ENCODE data around the gene AK8.

AK8 gene

GRCh38 chr9:132877458-132877823 lies 643 bp downstream of the AK8 start:
- Histone ChIP-seq H3K4me1 (ENCODE audit: control insufficient read depth, insufficient read depth, low read length, poor library complexity, severe bottlenecking) (peaks cover 13% of the 10 kb centered on the region), H3K4me3 (ENCODE audit: insufficient read depth, low read depth, low read length, poor library complexity, severe bottlenecking) (peak overlapping the region; percentile 97), H3K9me3 (ENCODE audit: control insufficient read depth, low read length) (no peaks in the 10 kb centered on the region), H3K36me3 (ENCODE audit: control insufficient read depth, insufficient read depth, low read length) (no peaks in the 10 kb centered on the region), H3K27me3 (replicated peaks; ENCODE audit: control insufficient read depth, insufficient read depth, low read length, poor library complexity, severe bottlenecking) (no peaks in the 10 kb centered on the region), H3K27ac (ENCODE audit: insufficient read depth, low read length, poor library complexity, severe bottlenecking) (peak overlapping the region; percentile 68)
- no peak for DNase-seq

DNA sequence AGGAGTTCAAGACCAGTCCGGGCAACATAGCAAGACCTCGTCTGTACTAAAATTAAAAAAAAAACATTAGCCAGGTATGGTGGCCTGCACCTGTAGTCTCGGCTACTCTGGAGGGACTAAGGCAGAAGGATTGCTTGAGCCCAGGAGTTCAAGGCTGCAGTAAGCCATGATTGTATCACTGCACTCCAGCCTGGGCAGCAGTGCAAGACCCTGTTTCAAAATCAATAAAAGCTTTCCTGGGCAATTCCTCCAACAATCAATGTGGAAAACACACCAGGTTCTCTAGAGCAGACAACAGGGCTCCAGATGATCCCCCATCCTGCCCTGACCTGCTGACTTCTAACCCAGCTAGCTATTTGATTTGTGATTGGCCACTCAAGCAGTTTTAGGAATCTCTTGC lies 1.2 kb downstream of the AK8 start:
- no peak for DNase-seq
- H3K9me3 ChIP-seq (ENCODE audit: control insufficient read depth, low read length), result no peaks in the 10 kb centered on the region
- H3K4me3 ChIP-seq (ENCODE audit: insufficient read depth, low read depth, low read length, poor library complexity, severe bottlenecking), result no peak overlapping the region
- peaks cover 13% of the 10 kb centered on the region for H3K4me1 ChIP-seq (ENCODE audit: control insufficient read depth, insufficient read depth, low read length, poor library complexity, severe bottlenecking)
- H3K36me3 ChIP-seq (ENCODE audit: control insufficient read depth, insufficient read depth, low read length), result no peaks in the 10 kb centered on the region
- H3K27me3 ChIP-seq (replicated peaks; ENCODE audit: control insufficient read depth, insufficient read depth, low read length, poor library complexity, severe bottlenecking), result no peaks in the 10 kb centered on the region
- H3K27ac ChIP-seq (ENCODE audit: insufficient read depth, low read length, poor library complexity, severe bottlenecking), result no peak overlapping the region

DNA sequence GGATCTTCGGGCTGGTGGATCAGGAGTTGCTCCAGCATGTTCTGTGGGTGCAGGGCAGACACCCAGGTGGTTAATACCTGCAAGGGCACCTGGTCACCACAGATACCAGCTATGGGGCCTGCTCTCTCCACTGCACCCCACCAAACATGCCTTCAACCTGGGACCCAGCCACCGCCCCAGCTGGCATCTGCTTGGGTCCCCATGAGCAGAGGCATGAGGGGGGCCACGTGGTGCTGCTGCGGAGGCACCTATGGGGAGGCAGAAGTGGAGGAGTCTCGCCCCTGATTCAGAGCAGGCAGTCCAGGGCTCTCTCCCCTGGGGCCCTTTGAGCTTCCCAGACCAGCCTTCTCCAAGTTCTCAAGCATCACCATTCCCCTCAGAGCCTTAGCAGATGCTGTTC lies 2.9 kb downstream of the AK8 start:
- no peak overlapping the region for H3K4me3 ChIP-seq (ENCODE audit: insufficient read depth, low read depth, low read length, poor library complexity, severe bottlenecking)
- no peaks in the 10 kb centered on the region for H3K9me3 ChIP-seq (ENCODE audit: control insufficient read depth, low read length)
- no peak overlapping the region for H3K27ac ChIP-seq (ENCODE audit: insufficient read depth, low read length, poor library complexity, severe bottlenecking)
- H3K27me3 ChIP-seq (replicated peaks; ENCODE audit: control insufficient read depth, insufficient read depth, low read length, poor library complexity, severe bottlenecking), result no peaks in the 10 kb centered on the region
- H3K36me3 ChIP-seq (ENCODE audit: control insufficient read depth, insufficient read depth, low read length), result no peaks in the 10 kb centered on the region
- peaks cover 13% of the 10 kb centered on the region for H3K4me1 ChIP-seq (ENCODE audit: control insufficient read depth, insufficient read depth, low read length, poor library complexity, severe bottlenecking)
- DNase-seq, result no peak

GRCh38 chr9:132873403-132873802 lies 4.7 kb downstream of the AK8 start:
- no peaks in the 10 kb centered on the region for H3K9me3 ChIP-seq (ENCODE audit: control insufficient read depth, low read length)
- DNase-seq, result no peak

GRCh38 chr9:132869266-132869665 lies 8.8 kb downstream of the AK8 start:
- Histone ChIP-seq H3K36me3 (ENCODE audit: control insufficient read depth, insufficient read depth, low read length) (no peaks in the 10 kb centered on the region), H3K27ac (ENCODE audit: insufficient read depth, low read length, poor library complexity, severe bottlenecking) (no peak overlapping the region), H3K9me3 (ENCODE audit: control insufficient read depth, low read length) (no peaks in the 10 kb centered on the region), H3K4me3 (ENCODE audit: insufficient read depth, low read depth, low read length, poor library complexity, severe bottlenecking) (no peak overlapping the region), H3K27me3 (replicated peaks; ENCODE audit: control insufficient read depth, insufficient read depth, low read length, poor library complexity, severe bottlenecking) (no peaks in the 10 kb centered on the region), H3K4me1 (ENCODE audit: control insufficient read depth, insufficient read depth, low read length, poor library complexity, severe bottlenecking) (no peaks in the 10 kb centered on the region)
- DNase-seq, result no peak

More at GRCh38 chr9:132873403-132873802, 4.7 kb downstream of the AK8 start:
- H3K4me3 ChIP-seq (ENCODE audit: insufficient read depth, low read depth, low read length, poor library complexity, severe bottlenecking), result no peak overlapping the region
- no peaks in the 10 kb centered on the region for H3K36me3 ChIP-seq (ENCODE audit: control insufficient read depth, insufficient read depth, low read length)
- H3K27me3 ChIP-seq (replicated peaks; ENCODE audit: control insufficient read depth, insufficient read depth, low read length, poor library complexity, severe bottlenecking), result no peaks in the 10 kb centered on the region
- H3K4me1 ChIP-seq (ENCODE audit: control insufficient read depth, insufficient read depth, low read length, poor library complexity, severe bottlenecking), result peaks cover 7% of the 10 kb centered on the region
- no peak overlapping the region for H3K27ac ChIP-seq (ENCODE audit: insufficient read depth, low read length, poor library complexity, severe bottlenecking)

- no peak for DNase-seq
- H3K36me3 ChIP-seq (ENCODE audit: control insufficient read depth, insufficient read depth, low read length), result no peaks in the 10 kb centered on the region
- H3K4me1 ChIP-seq (ENCODE audit: control insufficient read depth, insufficient read depth, low read length, poor library complexity, severe bottlenecking), result no peaks in the 10 kb centered on the region
- H3K4me3 ChIP-seq (ENCODE audit: insufficient read depth, low read depth, low read length, poor library complexity, severe bottlenecking), result no peak overlapping the region
- no peaks in the 10 kb centered on the region for H3K27me3 ChIP-seq (replicated peaks; ENCODE audit: control insufficient read depth, insufficient read depth, low read length, poor library complexity, severe bottlenecking)
- no peaks in the 10 kb centered on the region for H3K9me3 ChIP-seq (ENCODE audit: control insufficient read depth, low read length)
- H3K27ac ChIP-seq (ENCODE audit: insufficient read depth, low read length, poor library complexity, severe bottlenecking), result no peak overlapping the region
Observed at GRCh38 chr9:132866898-132867297, 11.2 kb downstream of the AK8 start.

- Histone ChIP-seq H3K9me3 (ENCODE audit: control insufficient read depth, low read length) (no peaks in the 10 kb centered on the region), H3K27ac (ENCODE audit: insufficient read depth, low read length, poor library complexity, severe bottlenecking) (no peak overlapping the region), H3K4me1 (ENCODE audit: control insufficient read depth, insufficient read depth, low read length, poor library complexity, severe bottlenecking) (no peaks in the 10 kb centered on the region), H3K27me3 (replicated peaks; ENCODE audit: control insufficient read depth, insufficient read depth, low read length, poor library complexity, severe bottlenecking) (no peaks in the 10 kb centered on the region), H3K36me3 (ENCODE audit: control insufficient read depth, insufficient read depth, low read length) (no peaks in the 10 kb centered on the region), H3K4me3 (ENCODE audit: insufficient read depth, low read depth, low read length, poor library complexity, severe bottlenecking) (no peak overlapping the region)
- DNase-seq, result no peak
Observed at GRCh38 chr9:132864691-132865090, 13.4 kb downstream of the AK8 start.

GRCh38 chr9:132864277-132864676 lies 13.8 kb downstream of the AK8 start:
- Histone ChIP-seq H3K9me3 (ENCODE audit: control insufficient read depth, low read length) (no peaks in the 10 kb centered on the region), H3K27me3 (replicated peaks; ENCODE audit: control insufficient read depth, insufficient read depth, low read length, poor library complexity, severe bottlenecking) (no peaks in the 10 kb centered on the region), H3K4me3 (ENCODE audit: insufficient read depth, low read depth, low read length, poor library complexity, severe bottlenecking) (no peak overlapping the region), H3K36me3 (ENCODE audit: control insufficient read depth, insufficient read depth, low read length) (no peaks in the 10 kb centered on the region), H3K4me1 (ENCODE audit: control insufficient read depth, insufficient read depth, low read length, poor library complexity, severe bottlenecking) (no peaks in the 10 kb centered on the region), H3K27ac (ENCODE audit: insufficient read depth, low read length, poor library complexity, severe bottlenecking) (no peak overlapping the region)
- no peak for DNase-seq

DNA sequence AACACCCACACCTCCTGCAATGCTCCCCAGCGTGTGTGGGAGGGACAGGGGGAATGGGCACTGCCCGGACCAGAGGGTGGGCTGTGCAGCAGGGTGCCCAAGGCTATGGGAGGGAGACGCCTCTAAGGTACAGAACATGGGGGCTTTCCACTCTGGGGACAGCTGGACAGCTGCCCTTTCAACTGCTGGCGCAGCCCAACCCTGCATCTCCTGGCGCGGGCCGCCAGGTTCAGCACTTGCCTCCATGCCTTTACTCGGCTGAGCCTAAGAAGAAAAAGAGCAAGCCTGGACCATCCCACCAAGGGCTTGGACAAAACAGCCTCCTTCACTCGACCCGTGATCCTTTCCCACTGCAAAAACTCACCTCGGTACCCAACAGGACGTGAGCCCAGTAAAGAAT lies 15.0 kb downstream of the AK8 start:
- H3K9me3 ChIP-seq (ENCODE audit: control insufficient read depth, low read length), result no peaks in the 10 kb centered on the region
- no peaks in the 10 kb centered on the region for H3K27me3 ChIP-seq (replicated peaks; ENCODE audit: control insufficient read depth, insufficient read depth, low read length, poor library complexity, severe bottlenecking)
- no peak overlapping the region for H3K4me3 ChIP-seq (ENCODE audit: insufficient read depth, low read depth, low read length, poor library complexity, severe bottlenecking)
- DNase-seq, result no peak
- no peaks in the 10 kb centered on the region for H3K4me1 ChIP-seq (ENCODE audit: control insufficient read depth, insufficient read depth, low read length, poor library complexity, severe bottlenecking)
- H3K36me3 ChIP-seq (ENCODE audit: control insufficient read depth, insufficient read depth, low read length), result no peaks in the 10 kb centered on the region
- H3K27ac ChIP-seq (ENCODE audit: insufficient read depth, low read length, poor library complexity, severe bottlenecking), result no peak overlapping the region

GRCh38 chr9:132862533-132862932 lies 15.6 kb downstream of the AK8 start:
- H3K27ac ChIP-seq (ENCODE audit: insufficient read depth, low read length, poor library complexity, severe bottlenecking), result no peak overlapping the region
- H3K4me3 ChIP-seq (ENCODE audit: insufficient read depth, low read depth, low read length, poor library complexity, severe bottlenecking), result no peak overlapping the region
- H3K4me1 ChIP-seq (ENCODE audit: control insufficient read depth, insufficient read depth, low read length, poor library complexity, severe bottlenecking), result no peaks in the 10 kb centered on the region
- DNase-seq, result no peak
- H3K9me3 ChIP-seq (ENCODE audit: control insufficient read depth, low read length), result no peaks in the 10 kb centered on the region
- no peaks in the 10 kb centered on the region for H3K36me3 ChIP-seq (ENCODE audit: control insufficient read depth, insufficient read depth, low read length)
- no peaks in the 10 kb centered on the region for H3K27me3 ChIP-seq (replicated peaks; ENCODE audit: control insufficient read depth, insufficient read depth, low read length, poor library complexity, severe bottlenecking)

DNA sequence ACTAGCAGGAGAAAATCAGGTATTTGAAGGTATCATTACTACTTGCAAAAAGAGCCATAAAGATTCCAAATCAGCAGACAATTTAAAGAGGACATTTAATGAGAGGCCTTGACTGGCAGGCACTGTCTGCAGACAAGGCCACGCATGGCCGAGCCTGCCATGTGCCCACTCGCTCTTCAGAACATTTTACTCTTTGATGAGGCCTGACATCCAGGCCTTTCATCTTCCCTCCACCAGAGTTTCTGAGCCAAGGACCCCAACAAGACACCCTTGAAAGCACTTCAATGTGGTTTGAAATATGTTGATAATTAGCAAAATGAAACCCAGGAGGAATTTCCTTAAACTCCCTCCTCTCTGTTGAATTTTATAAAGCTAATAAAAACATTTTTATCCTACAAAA lies 16.4 kb downstream of the AK8 start:
- Histone ChIP-seq H3K36me3 (ENCODE audit: control insufficient read depth, insufficient read depth, low read length) (no peaks in the 10 kb centered on the region), H3K27me3 (replicated peaks; ENCODE audit: control insufficient read depth, insufficient read depth, low read length, poor library complexity, severe bottlenecking) (no peaks in the 10 kb centered on the region), H3K27ac (ENCODE audit: insufficient read depth, low read length, poor library complexity, severe bottlenecking) (no peak overlapping the region), H3K9me3 (ENCODE audit: control insufficient read depth, low read length) (no peaks in the 10 kb centered on the region), H3K4me1 (ENCODE audit: control insufficient read depth, insufficient read depth, low read length, poor library complexity, severe bottlenecking) (no peaks in the 10 kb centered on the region), H3K4me3 (ENCODE audit: insufficient read depth, low read depth, low read length, poor library complexity, severe bottlenecking) (no peak overlapping the region)
- DNase-seq, result no peak

Data from effector memory CD4-positive, alpha-beta T cell (primary cell).